ENCODE measurements around the gene ATXN1. TPM values are rescaled to one million over a fixed set of nuclear protein-coding genes. Genes with fewer than 3 reads are reported as not detected.

Gene ATXN1
- polyA plus RNA-seq, 1 of the 3 experiments (the other 2 are of a cell fraction), result 7.9 TPM

- TF ChIP-seq TEAD4 (IDR thresholded peaks at IDR 0.05; ENCODE audit: borderline replicate concordance, insufficient read depth) (no peak), NFIC (IDR thresholded peaks at IDR 0.05; ENCODE audit: borderline replicate concordance) (no peak), SIN3A (IDR thresholded peaks at IDR 0.05; ENCODE audit: borderline replicate concordance, low read depth, low read length) (no peak), TAF1 (IDR thresholded peaks at IDR 0.05; ENCODE audit: borderline replicate concordance, low read depth, low read length) (no peak), USF2 (IDR thresholded peaks at IDR 0.05; ENCODE audit: borderline replicate concordance, low read depth, low read length) (no peak), ELF1 (IDR thresholded peaks at IDR 0.05) (no peak), USF1 (IDR thresholded peaks at IDR 0.05; ENCODE audit: borderline replicate concordance, low read depth) (no peak), POLR2AphosphoS5 (IDR thresholded peaks at IDR 0.05; ENCODE audit: low read depth, low read length) (no peak)
Observed at GRCh38 chr6:16546861-16547260, 214.4 kb downstream of the ATXN1 start (continued).

- Histone ChIP-seq H3K4me1 (ENCODE audit: control insufficient read depth in 1 of 2, insufficient read depth in 2 of 2, low read depth in 1 of 2, low read length in 1 of 2) (no peaks in the 10 kb centered on the region), H3K79me2 (ENCODE audit: insufficient read depth) (no peaks in the 10 kb centered on the region), H4K20me1 (ENCODE audit: insufficient read depth) (peaks cover 4% of the 10 kb centered on the region; the same call in 1 of the 2 replicates), H3K9ac (no peak overlapping the region), H3K36me3 (replicated peaks in 1 of 2; ENCODE audit: control insufficient read depth in 1 of 2, insufficient read depth in 2 of 2, low read length in 1 of 2) (peaks cover 0 to 15% of the 10 kb centered on the region in 2 experiments), H3K27me3 (ENCODE audit: insufficient read depth) (no peaks in the 10 kb centered on the region), H2AFZ (ENCODE audit: low read depth) (no peak overlapping the region), H3K4me2 (no peak overlapping the region), H3K9me3 (no peaks in the 10 kb centered on the region), H3K27ac (ENCODE audit: low read depth in 2 of 2, low read length in 1 of 2) (no peak overlapping the region), H3K9me2 (no peaks in the 10 kb centered on the region), H3K4me3 (ENCODE audit: low read depth in 2 of 2, low read length in 1 of 2) (no peak overlapping the region), H3F3A (replicated peaks; ENCODE audit: insufficient read depth) (no peaks in the 10 kb centered on the region)
- POLR2A ChIA-PET, result no interaction called here
- CTCF ChIA-PET, result interaction anchor here (0.9 kb wide), 1 partner anchor 419 kb away, joined by 3 read pairs; no protein-coding TSS in a partner anchor
- no peak for DNase-seq
- 97% methylated on average over 2 of the region's 2 CpGs for WGBS (ENCODE audit: low lambda C conversion rate)
- TF ChIP-seq PBX3 (IDR thresholded peaks at IDR 0.05) (no peak), USF2 (IDR thresholded peaks at IDR 0.05; ENCODE audit: borderline replicate concordance, low read depth, low read length) (no peak), MEF2A (IDR thresholded peaks at IDR 0.05; ENCODE audit: borderline replicate concordance, low read depth) (no peak)
Observed at GRCh38 chr6:16545382-16545781, 215.9 kb downstream of the ATXN1 start.

GRCh38 chr6:16544521-16544920 is 216.7 kb downstream of the ATXN1 start:
- DNase-seq, result no peak
- no peaks in the 10 kb centered on the region for H3K27me3 ChIP-seq (ENCODE audit: insufficient read depth)
- TF ChIP-seq MEF2A (IDR thresholded peaks at IDR 0.05; ENCODE audit: borderline replicate concordance, low read depth), result no peak
- no peak for TF ChIP-seq MAX (IDR thresholded peaks at IDR 0.05; ENCODE audit: low read depth)
- TF ChIP-seq FOSL2 (IDR thresholded peaks at IDR 0.05; ENCODE audit: borderline replicate concordance, low read depth), result no peak
- TF ChIP-seq GABPA (IDR thresholded peaks at IDR 0.05; ENCODE audit: low read depth), result no peak
- TF ChIP-seq GATA2 (CRISPR knock-in tag; IDR thresholded peaks at IDR 0.05), result no peak
- no peak for TF ChIP-seq EZH2phosphoT487 (IDR thresholded peaks at IDR 0.05; ENCODE audit: borderline replicate concordance, low read depth)
- TF ChIP-seq RAD21 (IDR thresholded peaks at IDR 0.05; ENCODE audit: low read length), result no peak
- TF ChIP-seq CHD2 (IDR thresholded peaks at IDR 0.05; ENCODE audit: low read length, partially characterized antibody), result no peak
- H3K36me3 ChIP-seq (replicated peaks in 1 of 2; ENCODE audit: control insufficient read depth in 1 of 2, insufficient read depth in 2 of 2, low read length in 1 of 2), result peaks cover 0 to 13% of the 10 kb centered on the region in 2 experiments
- H3K27ac ChIP-seq (ENCODE audit: low read depth in 2 of 2, low read length in 1 of 2), result no peak overlapping the region
- no peaks in the 10 kb centered on the region for H3K9me2 ChIP-seq
- WGBS (ENCODE audit: low lambda C conversion rate), result 89% methylated on average over 7 of the region's 7 CpGs
- no peak overlapping the region for H3K4me3 ChIP-seq (ENCODE audit: low read depth in 2 of 2, low read length in 1 of 2)
- POLR2A ChIA-PET, result no interaction called here
- H4K20me1 ChIP-seq (ENCODE audit: insufficient read depth), result peaks cover 8% of the 10 kb centered on the region; the same call in 1 of the 2 replicates
- CTCF ChIA-PET, result interaction anchor here (0.9 to 1.1 kb wide), 3 partner anchors 23 to 420 kb away, joined by 3 read pairs; no protein-coding TSS in a partner anchor
- H2AFZ ChIP-seq (ENCODE audit: low read depth), result no peak overlapping the region
- H3K9me3 ChIP-seq, result no peaks in the 10 kb centered on the region
- H3K4me1 ChIP-seq (ENCODE audit: control insufficient read depth in 1 of 2, insufficient read depth in 2 of 2, low read depth in 1 of 2, low read length in 1 of 2), result no peaks in the 10 kb centered on the region
- peaks cover 3% of the 10 kb centered on the region for H3F3A ChIP-seq (replicated peaks; ENCODE audit: insufficient read depth)
- no peak overlapping the region for H3K4me2 ChIP-seq
- no peaks in the 10 kb centered on the region for H3K79me2 ChIP-seq (ENCODE audit: insufficient read depth)
- H3K9ac ChIP-seq, result no peak overlapping the region

Measured in SK-N-SH (cell line).